ENCODE results near the gene TMEM207.

DNA sequence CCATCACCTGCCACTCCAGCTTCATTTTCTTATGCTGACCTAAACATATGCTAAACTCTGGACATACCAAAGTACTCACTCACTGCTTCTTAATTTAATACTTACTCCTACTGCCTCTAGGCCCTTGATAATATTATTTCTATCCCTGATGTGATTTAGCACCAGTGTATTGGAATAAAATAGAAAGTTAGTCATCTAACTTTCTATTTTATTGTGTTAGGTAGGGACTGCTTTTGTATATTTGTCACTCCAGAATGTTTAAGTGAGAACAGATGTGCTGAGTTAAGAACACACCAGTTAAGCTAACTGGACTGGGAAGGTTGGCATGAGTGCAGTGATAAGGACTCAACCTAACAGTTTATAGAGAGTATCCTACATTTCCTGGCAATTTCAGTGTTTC is 68.3 kb downstream of the TMEM207 start:
- no peak for TF ChIP-seq CTCF (IDR thresholded peaks at IDR 0.05)
- TF ChIP-seq POLR2A (IDR thresholded peaks at IDR 0.05), result no peak
